PFSK-1 (cell line): ENCODE results near the gene NDC80.

Experiments
- FOXP2 ChIP-seq: optimal IDR thresholded peaks from 2 replicates; pipeline ENCODE3; 2011; ENCODE audit warnings: borderline replicate concordance, control low read depth, inconsistent platforms; ENCODE audit not compliant: insufficient read depth; ENCODE audit errors: extremely low read length, extremely low read depth
- POLR2AphosphoS5 ChIP-seq: IDR thresholded peaks from 2 replicates; pipeline ENCODE4 v1.6.1; 2012; ENCODE audit warnings: low read depth, mild to moderate bottlenecking, control low read depth, low read length, moderate library complexity
- REST ChIP-seq, 2 experiments: IDR thresholded peaks; 2 replicates each; pipeline versions ENCODE4 v1.6.1 to v1.8.0; 2011 to 2012; ENCODE audit warnings: low read depth in 2 of 2, low read length in 2 of 2, control low read depth in 1 of 2, inconsistent platforms in 1 of 2, mild to moderate bottlenecking in 1 of 2, moderate library complexity in 1 of 2; ENCODE audit not compliant: insufficient read depth in 1 of 2
- SIN3A ChIP-seq: IDR thresholded peaks from 2 replicates; pipeline ENCODE4 v1.6.1; 2012; ENCODE audit warnings: mild to moderate bottlenecking, low read length, moderate library complexity, borderline replicate concordance; ENCODE audit not compliant: insufficient read depth
- TAF1 ChIP-seq: IDR thresholded peaks from 2 replicates; pipeline ENCODE4 v1.6.1; 2012; ENCODE audit warnings: low read length, control low read depth, borderline replicate concordance; ENCODE audit not compliant: insufficient read depth

- TF ChIP-seq TAF1 (no peak), REST (IDR thresholded peaks at IDR 0.05; ENCODE audit: insufficient read depth in 1 of 2, low read depth in 2 of 2, low read length in 2 of 2) (no peak), SIN3A (no peak), POLR2AphosphoS5 (no peak), FOXP2 (no peak)
Measured at GRCh38 chr18:2589345-2590068, 18.1 kb downstream of the NDC80 start.
